ENCODE measurements around the gene SOX5.

GRCh38 chr12:23600919-23601318 is 348.6 kb downstream of the SOX5 start:
- TF ChIP-seq CTCF (IDR thresholded peaks at IDR 0.05) (no peak), POLR2A (IDR thresholded peaks at IDR 0.05) (no peak)

Measured in right lobe of liver (tissue), 4 donors.